HEK293T (cell line): Measurements from ENCODE around the gene ATOH8.

Experiments used
- BHLHE40 ChIP-seq: fragments of 450-650 bp; IDR thresholded peaks from 2 replicates; pipeline ENCODE4 v1.6.1; 2016; ENCODE audit warnings: mild to moderate bottlenecking, moderate library complexity, borderline replicate concordance
- ELF4 ChIP-seq: fragments of 450-650 bp; IDR thresholded peaks from 2 replicates; pipeline ENCODE4 v1.6.1; 2017; ENCODE audit warnings: antibody characterized with exemption
- FOXA1 ChIP-seq: fragments of 450-650 bp; IDR thresholded peaks from 2 replicates; pipeline ENCODE4 v1.6.1; 2016; ENCODE audit warnings: mild to moderate bottlenecking
- FOXK2 ChIP-seq: fragments of 450-650 bp; IDR thresholded peaks from 2 replicates; pipeline ENCODE4 v1.6.1; 2016; ENCODE audit warnings: mild to moderate bottlenecking
- SP1 ChIP-seq: fragments of 450-650 bp; IDR thresholded peaks from 2 replicates; pipeline ENCODE4 v1.6.1; 2017
- SUZ12 ChIP-seq: fragments of 450-650 bp; IDR thresholded peaks from 2 replicates; pipeline ENCODE4 v1.6.1; 2016; ENCODE audit warnings: mild to moderate bottlenecking
- ZNF384 ChIP-seq: fragments of 450-650 bp; IDR thresholded peaks from 2 replicates; pipeline ENCODE4 v1.6.1; 2016

GRCh38 chr2:85791704-85792565 is 38.1 kb downstream of the ATOH8 start:
- TF ChIP-seq SUZ12 (no peak), FOXA1 (no peak), ZNF384 (no peak), ELF4 (no peak), FOXK2 (no peak), BHLHE40 (no peak), SP1 (no peak)
